Measurements from ENCODE around the gene FAM90A26.
"Not testable (repeated sequence)": the region's sequence is repeated elsewhere in the genome, so short reads cannot be mapped to it uniquely, and the experiment has no call there.

- TF ChIP-seq CTCF (conservative IDR thresholded peaks at IDR 0.05; ENCODE audit: low read depth, low read length); EZH2phosphoT487 (IDR thresholded peaks at IDR 0.05; ENCODE audit: borderline replicate concordance, low read length): not testable (repeated sequence)
Measured at GRCh38 chr4:9148611-9149409, 21.4 kb upstream of the FAM90A26 start.
